PC-9 (cell line): ENCODE measurements around the gene MTERF4. TPM values are rescaled to one million over a fixed set of nuclear protein-coding genes. Genes with fewer than 3 reads are reported as not detected.
A peak's percentile ranks its signal among the peaks of the same experiment; 100 is the strongest.

Source experiments
- BruUV-seq: library from RNA; stranded (reverse); fragments of 400-500 nt; replicated peaks from 2 replicates; lab custom pipeline; 2021; lab: Mats Ljungman, UMichigan
- CTCF ChIA-PET: fragments of 300-600 bp; sonication (Branson Sonifier 250); formaldehyde crosslinking; loops from one replicate; lab custom pipeline; 2022; ENCODE audit warnings: antibody characterized with exemption; lab: Charles Lee
- POLR2A ChIA-PET: fragments of 300-600 bp; sonication (Branson Sonifier 250); formaldehyde crosslinking; loops from one replicate; lab custom pipeline; 2022; ENCODE audit warnings: antibody characterized with exemption; ENCODE audit not compliant: unreplicated experiment; lab: Charles Lee
- DNase-seq, 2 experiments: peaks; one replicate each; pipeline versions ENCODE4 v3.0.0 to v3.0.0-alpha.2; 2015 to 2022; ENCODE audit warnings: mixed read lengths in 1 of 2
- H2AFZ ChIP-seq: fragments of 200-600 bp; sonication (generic); 2 replicates; pipeline ENCODE4 v1.8.1; 2017; ENCODE audit warnings: antibody characterized with exemption
- H3F3A ChIP-seq: fragments of 200-600 bp; sonication (generic); 2 replicates; pipeline ENCODE4 v1.8.1; 2017; ENCODE audit warnings: antibody characterized with exemption, mild to moderate bottlenecking, low read depth; ENCODE audit not compliant: insufficient read depth
- H3K27ac ChIP-seq: fragments of 200-600 bp; sonication (generic); 2 replicates; pipeline ENCODE4 v1.6.1; 2016; ENCODE audit warnings: mixed run types
- H3K27me3 ChIP-seq: fragments of 200-600 bp; sonication (generic); 2 replicates; pipeline ENCODE4 v1.6.1; 2016; ENCODE audit warnings: low read depth, mixed run types; ENCODE audit not compliant: insufficient read depth
- H3K36me3 ChIP-seq: fragments of 200-600 bp; sonication (generic); 2 replicates; pipeline ENCODE4 v1.6.1; 2016; ENCODE audit warnings: low read depth, mixed run types
- H3K4me1 ChIP-seq: fragments of 200-600 bp; sonication (generic); replicated peaks from 2 replicates; pipeline ENCODE4 v1.6.1; 2016; ENCODE audit warnings: mixed run types; ENCODE audit not compliant: insufficient read depth
- H3K4me2 ChIP-seq: fragments of 200-600 bp; sonication (generic); 2 replicates; pipeline ENCODE4 v1.6.1; 2017; ENCODE audit warnings: mixed run types
- H3K4me3 ChIP-seq: fragments of 200-600 bp; sonication (generic); 2 replicates; pipeline ENCODE4 v1.6.1; 2016; ENCODE audit warnings: mixed run types
- H3K79me2 ChIP-seq: fragments of 200-600 bp; sonication (generic); 2 replicates; pipeline ENCODE4 v1.6.1; 2017; ENCODE audit warnings: low read depth, mixed run types
- H3K9me2 ChIP-seq: fragments of 200-600 bp; sonication (generic); 2 replicates; pipeline ENCODE4 v1.8.1; 2017; ENCODE audit warnings: mild to moderate bottlenecking; ENCODE audit not compliant: insufficient read depth
- H3K9me3 ChIP-seq: fragments of 200-600 bp; sonication (generic); 2 replicates; pipeline ENCODE4 v1.8.1; 2016; ENCODE audit warnings: low read depth; ENCODE audit not compliant: insufficient read depth
- H4K20me1 ChIP-seq: fragments of 200-600 bp; sonication (generic); 2 replicates; pipeline ENCODE4 v1.8.1; 2017; ENCODE audit not compliant: insufficient read depth
- CTCF ChIP-seq: fragments of 200-600 bp; sonication (generic); conservative IDR thresholded peaks from 2 replicates; pipeline ENCODE4 v1.6.1; 2017; ENCODE audit warnings: mixed run types, antibody characterized with exemption, mild to moderate bottlenecking, moderate library complexity
- EZH2 ChIP-seq: fragments of 200-600 bp; sonication (generic); IDR thresholded peaks from 2 replicates; pipeline ENCODE4 v1.8.0; 2017; ENCODE audit warnings: antibody characterized with exemption, low read depth
- intact Hi-C: fragments of 100-400 bp; cut with micrococcal nuclease; formaldehyde crosslinking; loops from one replicate; pipeline ENCODE4 v1.10.0; 2022; ENCODE audit not compliant: unreplicated experiment
- total RNA-seq: library from RNA; stranded (reverse); gene quantifications from 2 replicates; pipeline ENCODE4 v1.2.3, GENCODE V29; 2021

MTERF4 gene
- total RNA-seq, 1 experiment from 2014 or later = 42.8 TPM

DNA sequence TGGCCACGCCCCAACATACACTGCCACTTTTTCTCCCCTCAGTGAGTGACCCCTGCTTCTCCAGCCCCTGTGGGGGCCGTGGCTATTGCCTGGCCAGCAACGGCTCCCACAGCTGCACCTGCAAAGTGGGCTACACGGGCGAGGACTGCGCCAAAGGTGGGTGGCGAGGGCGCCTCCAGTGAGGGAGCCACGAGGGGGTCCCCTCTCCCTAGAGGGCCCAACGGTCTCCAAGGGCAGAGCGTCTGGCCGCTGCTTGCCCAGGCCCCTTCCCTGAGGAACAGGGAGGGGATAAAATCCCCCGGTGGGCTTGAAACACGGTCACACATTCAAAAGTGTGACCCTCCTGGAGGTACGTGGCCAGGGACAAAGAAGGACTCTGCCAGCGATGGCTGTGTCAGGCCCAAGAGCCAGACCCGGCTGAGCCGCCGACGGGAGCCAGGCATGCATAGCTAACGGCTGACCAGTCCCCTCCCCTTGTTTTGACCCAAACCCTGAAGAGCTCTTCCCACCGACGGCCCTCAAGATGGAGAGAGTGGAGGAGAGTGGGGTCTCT, 37.2 kb downstream of the MTERF4 start:
- no peak for DNase-seq
- ChIA-PET CTCF (no interaction called here), POLR2A (no interaction called here)
- H3K9me3 ChIP-seq = no peaks in the 10 kb centered on the region
- no peak for TF ChIP-seq CTCF
- no peak for TF ChIP-seq EZH2
- no peaks in the 10 kb centered on the region for H4K20me1 ChIP-seq
- no peak overlapping the region for H2AFZ ChIP-seq
- no peak overlapping the region for H3K4me2 ChIP-seq
- no peak overlapping the region for H3K4me3 ChIP-seq
- peaks cover 11% of the 10 kb centered on the region; the same call in 1 of the 2 replicates for H3F3A ChIP-seq
- no peaks in the 10 kb centered on the region for H3K79me2 ChIP-seq
- H3K27ac ChIP-seq = no peak overlapping the region
- intact Hi-C loops = loop anchor here (5.0 kb wide), 1 partner anchor 68 kb away; the partner anchor contains the start of gene SNED1
- no peaks in the 10 kb centered on the region for H3K9me2 ChIP-seq
- no peaks in the 10 kb centered on the region for H3K36me3 ChIP-seq
- H3K27me3 ChIP-seq = peaks cover 31% of the 10 kb centered on the region
- peaks cover 7% of the 10 kb centered on the region for H3K4me1 ChIP-seq
- BruUV-seq = no TSS peak

GRCh38 chr2:241064008-241064801, 37.9 kb downstream of the MTERF4 start:
- Histone ChIP-seq H3K27me3 (peaks cover 25% of the 10 kb centered on the region), H3K4me1 (peaks cover 7% of the 10 kb centered on the region), H3K4me3 (peak overlapping the region; percentile 32; the same call in 1 of the 2 replicates), H3F3A (peaks cover 11% of the 10 kb centered on the region; the same call in 1 of the 2 replicates), H3K9me2 (no peaks in the 10 kb centered on the region), H3K36me3 (no peaks in the 10 kb centered on the region), H3K4me2 (peak overlapping the region; percentile 74), H3K27ac (no peak overlapping the region), H4K20me1 (no peaks in the 10 kb centered on the region), H3K9me3 (no peaks in the 10 kb centered on the region), H2AFZ (peak overlapping the region; percentile 53; the same call in 1 of the 2 replicates), H3K79me2 (no peaks in the 10 kb centered on the region)
- no TSS peak for BruUV-seq
- intact Hi-C loops = loop anchor here (5.0 kb wide), 1 partner anchor 67 kb away; the partner anchor contains the start of gene SNED1
- peak; percentile 46 to 84 for DNase-seq
- CTCF ChIA-PET = interaction anchor here (0.7 to 1.2 kb wide), 3 partner anchors 14 to 80 kb away, joined by 6 to 9 read pairs (median 7); no protein-coding TSS in a partner anchor
- POLR2A ChIA-PET = interaction anchor here (0.7 kb wide), 1 partner anchor 14 kb away, joined by 17 read pairs; no protein-coding TSS in a partner anchor
- TF ChIP-seq EZH2 = no peak
- no peak for TF ChIP-seq CTCF

DNA sequence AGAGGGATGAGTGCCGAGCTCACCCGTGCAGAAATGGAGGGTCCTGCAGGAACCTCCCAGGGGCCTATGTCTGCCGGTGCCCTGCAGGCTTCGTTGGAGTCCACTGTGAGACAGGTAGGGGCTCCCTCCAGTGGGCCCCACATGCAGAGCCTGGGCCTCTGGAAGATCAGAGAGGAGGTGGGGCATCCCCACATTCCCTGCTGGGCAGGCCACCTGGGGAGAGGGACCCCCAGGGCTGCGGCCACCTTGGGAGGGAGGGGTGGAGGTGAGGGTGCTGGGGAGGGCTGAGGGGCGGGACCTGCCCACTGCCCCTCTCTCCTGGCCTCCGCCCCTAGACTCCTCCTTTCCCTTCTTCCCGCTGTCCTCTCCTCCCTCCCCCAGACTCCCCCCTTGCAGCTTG, 38.5 kb downstream of the MTERF4 start:
- Histone ChIP-seq H2AFZ (peak overlapping the region; percentile 53; the same call in 1 of the 2 replicates), H3K4me2 (peak overlapping the region; percentile 74), H3F3A (peaks cover 11% of the 10 kb centered on the region; the same call in 1 of the 2 replicates), H3K36me3 (no peaks in the 10 kb centered on the region), H4K20me1 (no peaks in the 10 kb centered on the region), H3K27me3 (peaks cover 20% of the 10 kb centered on the region), H3K4me1 (peaks cover 7% of the 10 kb centered on the region), H3K4me3 (peak overlapping the region; percentile 32; the same call in 1 of the 2 replicates), H3K27ac (no peak overlapping the region), H3K9me3 (no peaks in the 10 kb centered on the region), H3K79me2 (no peaks in the 10 kb centered on the region), H3K9me2 (no peaks in the 10 kb centered on the region)
- POLR2A ChIA-PET = interaction anchor here (0.7 kb wide), 1 partner anchor 15 kb away, joined by 17 read pairs; no protein-coding TSS in a partner anchor
- CTCF ChIA-PET = interaction anchor here (0.7 to 1.2 kb wide), 3 partner anchors 15 to 80 kb away, joined by 6 to 9 read pairs (median 7); no protein-coding TSS in a partner anchor
- TF ChIP-seq EZH2 = no peak
- TF ChIP-seq CTCF = no peak
- no TSS peak for BruUV-seq
- no peak for DNase-seq
- intact Hi-C loops = loop anchor here (1.0 to 5.0 kb wide), 2 partner anchors 66 to 212 kb away; partner anchors contain the start of gene SNED1
